K562 (cell line): ENCODE data around the gene PPARG. TPM values are rescaled to one million over a fixed set of nuclear protein-coding genes. Genes with fewer than 3 reads are reported as not detected.

Experiments used
- ATF4 ChIP-seq: fragments of 450-650 bp; formaldehyde crosslinking; IDR thresholded peaks from 2 replicates; pipeline ENCODE4 v1.4.0; 2022; ENCODE audit warnings: mild to moderate bottlenecking, moderate library complexity
- CEBPG ChIP-seq, 3 experiments: fragments of 200-800 bp in 1 of 3; sonication (Bioruptor generic) in 1 of 3; sonication (generic) in 1 of 3; formaldehyde crosslinking in 1 of 3; IDR thresholded peaks in 2 of 3; conservative IDR thresholded peaks in 1 of 3; 2 replicates each; pipeline versions ENCODE4 v1.6.1 to v1.8.0; 2016 to 2022; ENCODE audit warnings: missing compliant biosample characterization in 2 of 3, missing genetic modification characterization in 2 of 3, mild to moderate bottlenecking in 1 of 3, missing genetic modification reagents in 1 of 3
- CEBPZ ChIP-seq: fragments of 150-350 bp; IDR thresholded peaks from 2 replicates; pipeline ENCODE4 v1.6.1; 2014; ENCODE audit warnings: low read depth, mild to moderate bottlenecking, low read length, borderline replicate concordance
- EHMT2 ChIP-seq: fragments of 450-650 bp; IDR thresholded peaks from 2 replicates; pipeline ENCODE4 v1.6.1; 2018; ENCODE audit warnings: antibody characterized with exemption
- ELF4 ChIP-seq: fragments of 450-650 bp; formaldehyde crosslinking; IDR thresholded peaks from 2 replicates; pipeline ENCODE4 v1.4.0; 2022; ENCODE audit warnings: missing genetic modification characterization
- FOXO4 ChIP-seq: fragments of 450-650 bp; formaldehyde crosslinking; IDR thresholded peaks from 2 replicates; pipeline ENCODE4 v1.4.0; 2020; ENCODE audit warnings: mild to moderate bottlenecking, moderate library complexity
- PCBP2 ChIP-seq: fragments of 200-400 bp; formaldehyde crosslinking; IDR thresholded peaks from 2 replicates; pipeline ENCODE4 v1.6.1; 2018; ENCODE audit warnings: low read length, low read depth, mild to moderate bottlenecking, moderate library complexity; ENCODE audit not compliant: poor library complexity, severe bottlenecking
- POLR2A ChIP-seq: fragments of 450-650 bp; conservative IDR thresholded peaks from 2 replicates; pipeline ENCODE4 v1.6.1; 2016
- THAP12 ChIP-seq: fragments of 250-450 bp; sonication (Bioruptor Pico); IDR thresholded peaks from 2 replicates; pipeline ENCODE4 v1.9.0; 2021; ENCODE audit warnings: mild to moderate bottlenecking, inconsistent platforms
- THAP7 ChIP-seq: fragments of 250-450 bp; sonication (Bioruptor Pico); IDR thresholded peaks from 2 replicates; pipeline ENCODE4 v1.5.0; 2021
- YBX1 ChIP-seq: fragments of 450-650 bp; IDR thresholded peaks from 2 replicates; pipeline ENCODE4 v1.7.1; 2016; ENCODE audit warnings: mild to moderate bottlenecking
- polyA plus RNA-seq, 8 experiments: library from polyadenylated mRNA; depleted of rRNA in 4 of 8; stranded (reverse) in 5 of 8; unstranded in 3 of 8; fragments of >200 nt; fragmentation: Nextera tagmentation in 2 of 8; fragmentation: Illumina TruSeq in 1 of 8; extraction: Ambion mirVana in 2 of 8; extraction: Trizol in 1 of 8; gene quantifications; 2 replicates each; pipeline versions ENCODE4 v1.2.1 to v1.2.3, GENCODE V29; 2011 to 2014; ENCODE audit warnings: inconsistent platforms in 1 of 8, missing spikeins in 1 of 8
- total RNA-seq, 7 experiments: library from RNA; depleted of rRNA in 6 of 7; stranded (reverse); fragments of >200 nt in 6 of 7; fragmentation: Illumina TruSeq in 2 of 7; extraction: Trizol in 2 of 7; gene quantifications; 2 replicates each; pipeline versions ENCODE4 v1.2.1 to v1.2.3, GENCODE V29; 2011 to 2021; ENCODE audit warnings: low replicate concordance in 1 of 7

The PPARG gene
- total and polyA plus RNA-seq, 9 of the 15 experiments (the other 6 are each of a cell fraction or from before 2014, with no cell fraction given): not detected

- TF ChIP-seq CEBPZ (no peak), THAP12 (CRISPR knock-in tag) (no peak), YBX1 (no peak), ATF4 (CRISPR knock-in tag) (peak; percentile 50; the same call in 1 of the 2 replicates), CEBPG (CRISPR knock-in tag; IDR thresholded peaks at IDR 0.05) (no peak), CEBPG (tag; conservative IDR thresholded peaks at IDR 0.05 in 1 of 2, IDR thresholded peaks at IDR 0.05 in 1 of 2) (peak in 1 of 2 experiments; percentile 18; a peak in 2 of 4 replicates), FOXO4 (CRISPR knock-in tag) (no peak), ELF4 (CRISPR knock-in tag) (no peak), THAP7 (CRISPR knock-in tag) (0 out of 2 replicates have a peak, but pooled peaks have one; percentile 37), PCBP2 (no peak), POLR2A (no peak), EHMT2 (no peak)
Observed at GRCh38 chr3:12395349-12396012, 106.6 kb downstream of the PPARG start (continued).
